LHCN-M2 (cell line): ENCODE measurements around the gene RERE. TPM values are rescaled to one million over a fixed set of nuclear protein-coding genes. Genes with fewer than 3 reads are reported as not detected.

Experiments
- DNase-seq: peaks from one replicate; pipeline ENCODE4 v3.0.0-alpha.2; 2012; ENCODE audit warnings: low read depth
- total RNA-seq: library from RNA; depleted of rRNA; stranded (reverse); fragments of >200 nt; gene quantifications from 2 replicates; pipeline ENCODE4 v1.2.3, GENCODE V29; 2014

The RERE gene
- total RNA-seq, 1 experiment from 2014 or later, result 9.8 TPM

DNA sequence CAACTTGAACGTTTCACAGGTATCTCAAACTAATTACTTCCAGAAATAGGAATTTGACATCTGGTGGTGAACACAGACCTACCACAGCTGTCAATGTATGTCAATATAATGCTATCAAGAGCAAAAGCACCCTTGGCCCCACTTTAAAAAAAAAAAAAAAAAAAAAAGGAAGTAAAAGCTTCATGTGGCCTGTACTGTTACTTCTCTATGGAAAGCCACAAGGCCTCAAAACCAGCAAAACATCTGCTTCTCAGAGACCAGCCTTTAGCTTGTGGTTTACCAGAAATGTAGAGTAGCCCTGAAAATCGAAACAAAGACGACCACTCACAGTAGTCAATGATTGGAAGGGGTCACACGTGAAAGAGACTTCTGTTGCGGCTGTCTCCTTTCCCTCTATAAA lies 389.9 kb downstream of the RERE start:
- DNase-seq, result peak; percentile 59

DNA sequence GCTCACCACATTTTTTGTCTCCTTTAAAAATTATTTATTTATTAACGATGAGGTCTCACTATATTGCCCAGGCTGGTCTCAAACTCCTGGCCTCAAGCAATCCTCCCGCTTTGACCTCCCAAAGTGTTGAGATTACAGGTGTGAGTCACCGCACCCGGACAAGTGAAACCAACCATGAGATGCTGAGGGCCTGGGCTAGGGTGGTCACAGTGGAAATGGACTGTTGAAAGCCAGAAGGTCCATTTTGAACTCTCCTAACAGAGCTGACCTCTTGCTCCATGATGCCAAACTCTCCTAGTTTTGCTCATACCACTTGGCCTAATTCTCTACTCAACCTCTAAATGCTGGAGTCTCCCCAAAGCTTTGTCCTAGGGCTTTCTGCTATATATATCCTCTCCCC lies 390.4 kb downstream of the RERE start:
- no peak for DNase-seq

DNA sequence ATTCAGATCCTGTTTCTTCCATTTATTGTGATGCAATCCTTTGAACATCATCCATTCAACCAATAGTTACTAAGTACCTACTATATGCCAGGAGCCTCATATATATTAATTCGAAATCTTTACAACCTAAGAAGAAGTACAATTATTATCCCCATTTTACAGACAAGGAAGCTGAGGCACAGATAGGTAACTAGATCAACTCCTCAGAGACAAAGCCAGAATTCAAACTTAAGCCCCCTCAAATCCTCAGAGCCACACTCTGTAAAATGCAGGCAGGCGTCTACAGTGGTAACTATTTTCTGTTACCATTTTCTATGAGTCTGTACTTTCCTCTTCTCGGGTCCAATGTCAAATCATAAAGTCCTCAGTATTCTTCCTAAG lies 391.7 kb downstream of the RERE start:
- no peak for DNase-seq

DNA sequence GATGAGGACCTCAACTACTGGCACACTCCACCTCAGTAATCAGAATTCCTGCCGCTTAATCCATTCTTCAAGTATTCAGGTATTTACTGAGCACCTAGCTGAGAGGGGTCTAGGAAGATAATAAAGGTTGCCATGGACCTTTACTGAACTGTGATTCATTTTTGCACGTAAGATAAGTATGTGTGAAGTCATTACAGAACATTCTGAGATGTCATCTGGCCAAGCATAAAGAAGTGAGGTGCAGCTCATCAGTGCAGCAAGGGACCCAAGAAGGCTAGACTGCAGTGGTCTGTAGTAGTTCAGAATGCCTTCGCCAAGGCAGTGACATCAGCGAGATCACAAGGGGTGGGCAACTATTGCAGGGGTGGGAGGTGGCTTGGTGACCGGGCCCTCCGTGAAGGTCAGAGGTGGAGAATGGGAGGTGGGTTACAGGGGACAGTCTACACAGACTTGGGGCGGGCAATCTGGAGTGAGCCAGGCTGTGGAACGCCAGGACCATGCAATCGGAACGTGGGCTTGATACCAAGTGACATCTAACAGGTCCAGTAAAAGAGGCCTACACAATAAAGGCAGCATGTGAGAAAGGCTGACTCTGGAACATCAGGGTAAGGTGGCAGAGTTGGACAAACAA lies 392.2 kb downstream of the RERE start:
- no peak for DNase-seq

DNA sequence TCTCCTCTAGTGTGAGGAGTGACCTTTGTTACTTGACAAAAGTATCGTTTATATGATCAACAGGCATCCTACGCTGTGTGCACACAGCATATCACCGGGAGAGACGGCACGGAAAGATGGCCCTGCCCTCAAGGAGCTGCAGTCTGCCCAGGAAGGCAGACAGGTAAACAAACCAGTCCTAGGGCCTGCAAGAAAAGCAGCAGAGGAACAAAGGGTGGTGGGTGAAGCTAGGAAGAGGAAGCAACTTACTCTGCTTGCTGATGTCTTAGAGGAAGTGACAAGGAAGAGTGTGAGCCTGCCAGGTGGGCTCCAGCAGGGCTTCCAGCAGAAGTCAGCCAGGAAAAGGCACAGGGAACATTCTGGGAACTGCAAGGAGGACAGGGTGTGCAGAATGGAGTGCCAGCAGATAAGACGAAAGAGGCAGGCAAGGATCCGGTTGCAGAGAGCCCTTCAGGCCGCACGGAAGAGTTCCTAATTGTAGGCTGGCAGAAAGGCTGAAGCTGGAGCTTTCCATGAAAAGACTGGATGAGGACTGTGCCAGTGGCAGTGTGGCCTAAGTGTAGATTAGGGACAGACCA lies 392.8 kb downstream of the RERE start:
- no peak for DNase-seq

DNA sequence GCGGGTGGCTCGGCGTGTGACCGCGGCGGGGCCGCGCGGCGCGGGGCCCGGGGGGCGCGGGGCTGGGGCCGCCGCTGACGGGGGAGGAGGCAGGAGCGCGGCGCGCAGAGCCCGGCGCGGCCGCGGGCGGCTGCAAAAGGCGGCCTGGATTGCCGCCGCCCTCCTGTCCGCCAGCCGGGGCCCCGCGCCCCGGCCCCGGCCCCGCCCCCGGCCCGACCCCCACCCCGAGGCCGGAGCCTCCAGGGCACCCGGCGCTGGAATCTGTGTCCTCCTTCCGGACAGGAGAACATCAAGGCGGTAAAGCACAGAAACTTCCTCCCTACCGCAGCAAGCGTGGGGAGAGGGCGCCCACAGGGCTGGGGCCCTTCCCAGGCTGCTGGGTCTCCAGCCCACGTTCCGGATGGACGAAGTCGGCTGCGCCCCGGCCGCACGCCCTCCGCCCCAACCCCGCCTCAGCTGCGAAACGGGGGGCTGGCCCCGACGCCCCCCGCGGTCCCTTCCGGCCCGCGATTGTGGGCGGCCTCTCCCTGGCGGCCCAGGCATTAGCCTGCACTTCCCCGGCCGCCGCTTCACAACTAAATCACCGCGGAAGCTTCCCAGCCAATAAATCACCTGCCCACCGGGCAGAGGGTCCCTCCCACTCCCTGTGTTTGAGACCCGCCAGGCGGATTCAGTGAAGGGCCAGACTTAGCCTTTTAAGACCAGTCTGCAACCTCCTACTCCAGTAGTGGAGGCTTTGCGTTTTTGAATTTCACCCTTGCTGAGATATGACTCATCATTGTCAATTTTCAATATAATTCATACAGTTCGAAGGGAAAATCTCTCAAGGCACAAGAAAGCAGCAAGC lies 393.5 kb downstream of the RERE start:
- peak; percentile 57 for DNase-seq

DNA sequence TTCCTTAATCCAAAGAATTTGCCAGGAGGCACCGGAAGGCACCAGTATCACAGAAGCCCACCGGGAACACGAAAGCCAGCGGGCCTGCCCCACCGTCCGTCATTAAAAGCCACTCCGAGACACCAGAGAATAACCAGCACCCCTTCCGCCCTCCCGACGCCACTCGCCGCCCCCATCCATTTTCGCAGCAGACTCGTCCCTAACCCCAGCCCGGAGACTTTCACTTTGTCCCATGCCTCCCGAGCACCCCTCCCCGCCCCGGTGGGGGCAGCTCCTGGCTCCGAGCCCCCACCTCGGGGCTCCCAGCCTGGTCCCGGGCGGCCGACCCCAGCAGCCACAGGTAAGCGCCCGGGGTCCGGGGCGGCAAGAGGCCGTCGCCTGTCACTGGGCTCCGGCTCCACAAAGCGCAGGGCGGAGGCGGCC lies 394.2 kb downstream of the RERE start:
- no peak for DNase-seq

DNA sequence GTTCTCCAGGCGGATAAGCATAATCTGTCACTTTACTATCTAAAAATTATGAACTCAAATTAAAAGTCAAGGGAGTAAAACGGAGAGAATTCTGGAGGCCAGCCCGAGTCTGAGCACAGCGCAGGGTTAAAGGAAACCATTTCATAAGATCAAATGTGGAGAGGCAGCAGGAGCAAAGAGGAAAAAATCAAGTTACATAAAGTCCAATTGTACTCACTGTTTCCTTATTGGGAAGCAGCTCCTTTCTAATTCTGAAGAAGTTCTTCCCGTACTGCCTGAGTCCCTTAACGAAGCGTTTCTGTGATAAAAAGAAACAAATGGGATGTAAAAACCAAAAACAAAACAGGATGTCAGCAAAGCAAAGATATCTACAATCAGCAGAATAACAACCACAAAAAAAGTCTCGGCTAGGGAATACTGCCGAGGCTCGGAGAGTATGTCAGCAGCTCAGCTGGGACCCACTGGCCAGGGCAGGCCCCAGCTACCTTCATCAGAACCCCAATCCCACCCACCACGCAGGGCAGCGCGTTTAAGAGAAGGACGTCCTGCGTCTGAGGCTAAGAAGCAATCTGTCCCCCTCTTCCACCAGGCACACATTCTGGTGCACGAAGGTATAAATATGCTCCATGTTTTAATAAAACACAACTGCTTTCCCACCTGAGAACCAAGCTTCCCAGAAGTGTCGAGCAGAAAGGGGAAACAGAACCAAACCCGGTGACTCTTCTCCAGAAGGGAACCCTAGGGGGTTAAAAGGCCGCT lies 394.8 kb downstream of the RERE start:
- peak; percentile 43 for DNase-seq

DNA sequence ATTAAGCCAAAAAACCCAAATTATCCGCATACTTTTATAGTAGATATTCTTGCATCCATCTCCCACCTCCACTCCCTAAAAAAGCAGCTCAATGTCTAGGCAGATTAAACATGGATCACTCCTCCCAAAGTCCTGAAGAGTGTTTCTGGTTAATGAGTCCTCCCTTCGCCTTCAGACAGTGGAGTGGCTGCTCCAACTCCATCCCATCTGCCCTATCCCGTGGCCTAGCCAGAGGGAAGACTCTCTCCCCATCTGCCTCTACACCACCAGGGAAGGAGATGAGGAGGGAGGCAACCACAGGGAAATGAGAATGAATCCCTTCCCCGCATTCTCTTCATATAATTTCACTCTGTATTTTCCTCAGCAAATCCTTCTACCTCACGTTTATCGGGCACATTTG lies 395.7 kb downstream of the RERE start:
- DNase-seq, result no peak

DNA sequence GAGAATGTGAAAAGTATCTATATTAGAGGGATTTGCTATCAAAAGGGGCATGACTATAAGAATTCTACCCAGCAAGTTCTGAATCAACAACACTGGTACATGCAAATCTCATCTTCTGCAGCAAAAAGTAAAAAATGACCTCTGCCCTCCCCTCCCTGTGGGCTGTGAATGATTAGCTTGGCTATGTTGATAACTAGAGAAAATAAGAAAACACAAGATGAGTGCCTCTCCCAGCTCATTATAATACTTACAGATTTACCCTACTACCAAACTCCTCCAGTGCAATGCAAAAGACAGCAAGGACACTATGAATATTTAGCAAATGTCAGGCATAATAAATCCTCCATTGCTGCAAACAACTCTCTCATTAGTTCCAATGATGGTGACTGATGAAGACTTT lies 397.1 kb downstream of the RERE start:
- DNase-seq, result no peak

DNA sequence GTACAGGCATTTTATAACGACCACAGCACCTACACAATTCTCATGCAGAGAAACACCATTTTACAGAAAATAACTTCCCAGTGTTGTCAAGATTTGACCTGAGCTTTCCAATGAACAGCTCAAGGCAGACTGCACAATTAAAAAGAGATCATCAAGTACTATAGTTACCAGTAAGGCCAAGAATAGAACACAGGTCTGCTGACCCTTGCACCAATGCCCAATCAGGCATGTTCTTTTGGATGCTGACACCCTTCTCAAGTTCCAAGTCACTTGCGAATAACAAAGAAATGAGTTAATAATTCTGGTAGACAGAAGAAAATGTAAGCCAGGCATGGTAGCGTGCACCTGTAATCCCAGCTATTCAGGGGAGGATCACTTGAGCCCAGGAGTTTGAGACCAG lies 397.6 kb downstream of the RERE start:
- no peak for DNase-seq

DNA sequence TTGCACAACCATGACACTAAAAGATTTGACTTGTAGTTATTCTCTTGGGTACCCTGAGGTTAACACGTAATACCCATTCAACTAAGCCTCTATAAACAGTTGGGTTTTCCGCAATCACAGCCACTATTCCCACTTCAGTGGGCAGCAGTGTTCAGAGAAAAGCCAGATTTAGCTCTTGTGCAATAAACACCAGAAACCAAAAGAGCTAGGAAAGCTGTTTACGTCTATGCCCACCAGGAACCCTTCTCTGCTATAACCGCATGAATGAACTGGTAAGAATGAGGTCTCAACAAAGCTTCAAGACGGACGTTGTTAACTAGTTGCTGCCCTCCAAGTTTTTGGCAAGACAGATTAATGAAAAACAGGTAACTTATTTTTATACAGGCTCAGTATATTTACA lies 398.3 kb downstream of the RERE start:
- DNase-seq, result peak; percentile 40

DNA sequence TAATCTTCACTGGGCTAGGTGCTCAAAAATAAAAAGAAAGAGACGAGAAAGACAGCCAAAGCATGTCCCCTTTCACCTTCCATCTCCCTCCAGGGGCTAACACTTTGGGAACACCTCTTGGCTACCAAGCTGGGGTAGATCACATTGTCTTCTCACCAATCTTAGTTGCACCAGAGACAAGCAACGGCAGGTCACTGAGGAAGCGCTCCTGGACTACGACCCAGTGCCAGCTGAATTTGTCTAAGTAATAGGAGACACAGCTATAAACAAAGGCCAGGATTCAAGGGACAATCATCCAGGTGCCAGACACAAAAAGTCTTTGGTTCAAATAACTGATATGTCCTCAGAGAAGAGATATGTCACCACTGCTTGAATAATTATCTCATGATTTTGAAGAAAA lies 399.1 kb downstream of the RERE start:
- no peak for DNase-seq

DNA sequence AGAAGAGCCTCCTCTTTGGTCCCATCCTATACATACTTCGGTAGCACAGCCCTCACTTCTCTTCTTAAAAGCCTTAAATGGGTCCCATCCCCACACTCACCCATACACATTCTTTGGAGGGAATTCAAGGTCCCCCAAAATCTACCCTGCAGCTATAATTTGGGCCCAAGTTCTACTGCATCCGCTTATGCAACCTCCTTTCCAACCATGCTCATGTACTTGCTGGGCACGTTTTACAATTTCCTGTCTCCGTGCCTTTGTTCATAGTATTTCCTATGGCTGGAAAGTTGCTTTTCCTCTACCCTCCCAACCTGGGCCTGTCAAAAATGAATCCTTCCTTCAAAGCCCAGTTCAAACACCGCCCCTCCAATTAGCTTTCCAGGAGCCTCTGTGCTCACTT lies 399.8 kb downstream of the RERE start:
- DNase-seq, result no peak

DNA sequence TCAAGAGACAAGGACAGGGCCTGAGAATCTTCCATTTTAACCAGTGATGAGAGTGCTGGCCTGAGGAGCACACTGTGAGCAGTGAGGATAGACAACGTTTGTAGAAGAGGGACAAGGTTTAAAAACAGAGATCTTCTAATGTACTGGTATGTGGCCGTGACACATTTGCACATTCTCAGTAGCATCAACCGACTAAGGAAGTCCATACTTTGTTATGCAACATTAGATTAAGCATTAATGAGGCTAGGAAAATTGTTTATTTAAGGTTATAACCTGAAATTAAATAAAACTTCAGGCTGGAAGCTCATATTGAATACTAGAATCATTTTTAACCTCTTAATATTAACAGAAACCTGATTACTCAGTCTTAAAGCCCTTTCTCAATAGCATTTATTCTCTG lies 400.6 kb downstream of the RERE start:
- DNase-seq, result no peak

DNA sequence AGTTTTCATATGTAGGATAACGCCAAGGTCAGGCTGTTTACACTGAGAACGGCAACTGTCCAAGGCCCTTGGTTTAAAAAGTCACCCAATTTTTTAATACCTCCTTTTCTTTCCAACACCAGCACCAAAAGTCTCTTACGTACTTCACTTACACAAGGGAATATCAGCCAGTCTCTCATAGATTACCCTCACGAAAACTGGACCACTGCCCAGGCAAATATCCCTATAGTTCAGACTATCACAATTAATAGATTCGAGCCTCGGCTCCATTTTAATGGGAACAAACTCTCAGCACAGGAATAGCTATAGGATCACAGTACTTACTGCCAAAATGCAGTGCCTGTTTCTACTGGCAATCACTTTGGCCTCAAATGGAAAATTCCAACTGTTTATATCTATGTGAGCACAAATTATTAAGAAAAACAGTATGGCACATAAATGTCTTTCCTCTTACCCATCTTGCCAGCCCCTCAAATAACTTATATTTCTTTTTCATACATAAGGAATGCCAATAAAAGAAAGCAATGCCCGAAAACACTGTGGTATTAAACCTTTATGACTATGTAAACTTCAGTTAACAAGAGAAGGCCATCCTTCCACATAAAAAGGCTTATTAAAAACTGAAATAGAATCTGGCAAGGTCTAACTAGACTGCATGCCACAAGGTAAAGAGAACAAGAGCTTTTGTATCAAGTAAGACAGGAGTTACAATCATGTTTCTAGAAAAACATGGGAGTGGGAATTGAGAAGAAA lies 401.7 kb downstream of the RERE start:
- no peak for DNase-seq

DNA sequence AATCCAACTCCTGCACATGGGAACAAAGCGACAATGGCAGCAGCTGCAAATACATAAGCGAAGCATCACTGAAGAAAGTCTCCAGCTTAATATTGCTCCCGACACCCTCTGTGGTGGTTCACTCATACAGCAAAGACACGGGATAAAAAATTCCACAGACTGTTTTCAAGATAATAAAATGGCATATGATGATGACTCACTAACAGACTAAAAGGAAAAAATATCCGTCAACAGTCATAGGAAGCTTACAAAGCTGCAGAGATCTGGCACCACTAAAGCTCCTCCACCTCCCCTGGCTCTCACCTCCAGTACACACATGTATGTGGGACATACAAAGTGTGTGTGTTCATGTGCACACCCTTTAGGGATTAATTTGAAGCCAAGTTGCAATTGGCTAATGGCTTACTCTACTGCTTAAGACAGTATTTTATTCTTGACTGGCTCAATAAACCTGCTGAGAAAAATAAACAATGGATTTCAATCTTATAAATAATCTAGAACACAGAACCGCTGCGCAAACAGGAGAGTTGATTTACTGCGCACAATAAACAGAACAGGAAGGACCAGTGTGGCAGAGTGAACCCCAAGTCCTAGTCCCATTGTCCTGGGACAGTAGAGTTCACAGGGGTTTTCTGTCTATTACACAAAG lies 405.1 kb downstream of the RERE start:
- DNase-seq, result peak; percentile 97

DNA sequence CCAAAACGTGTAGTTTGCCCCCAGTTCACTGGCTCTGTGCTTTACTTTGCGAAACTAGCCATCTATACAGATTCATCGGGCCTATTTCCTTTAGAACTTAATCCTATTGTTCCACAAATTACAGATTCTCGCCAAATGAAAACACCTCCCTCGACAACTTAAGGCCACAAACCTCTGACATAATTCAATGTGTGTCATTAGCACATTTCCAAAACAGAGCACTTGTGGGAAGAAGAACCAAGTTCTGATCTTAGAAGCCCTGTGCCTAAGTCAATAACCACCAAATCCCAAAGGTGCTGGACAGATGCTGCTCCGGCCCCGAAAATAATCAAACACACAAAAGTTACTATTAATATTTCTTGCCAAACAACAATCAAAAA lies 405.6 kb downstream of the RERE start:
- no peak for DNase-seq

DNA sequence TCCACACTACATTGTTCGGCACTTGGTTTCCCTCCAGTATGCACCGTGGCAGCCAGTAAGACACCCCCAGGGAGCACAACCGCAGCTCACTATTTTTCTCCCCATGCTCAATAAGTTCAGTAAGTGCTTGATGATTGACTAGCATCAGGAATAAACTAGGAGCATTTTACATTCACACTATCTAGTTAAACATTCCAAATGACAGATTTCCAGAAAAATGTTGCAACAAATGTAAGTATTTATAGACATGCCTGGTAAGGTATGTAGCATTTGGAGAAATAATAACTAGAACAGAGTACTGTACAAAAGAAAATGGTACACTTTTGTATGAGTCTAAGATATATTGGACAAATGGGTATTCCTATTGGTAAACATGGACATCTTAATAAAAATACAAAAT lies 406.6 kb downstream of the RERE start:
- no peak for DNase-seq

DNA sequence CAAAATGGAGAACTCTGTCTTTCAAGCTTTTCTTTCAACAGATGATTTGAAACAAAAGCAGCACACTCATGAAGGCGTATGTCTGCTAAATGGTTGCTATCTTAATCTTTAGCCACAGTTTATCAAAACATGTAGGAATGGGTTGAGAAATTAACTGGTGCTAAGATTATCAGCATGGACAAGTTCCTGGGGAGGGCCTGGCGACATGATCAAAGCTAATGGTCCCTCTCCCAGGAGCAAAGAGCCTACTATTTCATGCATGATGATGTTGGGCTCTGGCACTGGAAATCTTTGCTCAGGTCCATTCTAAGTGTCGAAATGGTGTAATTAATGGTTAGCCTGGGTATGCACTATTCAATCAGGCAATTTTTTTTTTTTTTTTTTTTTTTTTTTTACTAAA lies 407.8 kb downstream of the RERE start:
- no peak for DNase-seq

DNA sequence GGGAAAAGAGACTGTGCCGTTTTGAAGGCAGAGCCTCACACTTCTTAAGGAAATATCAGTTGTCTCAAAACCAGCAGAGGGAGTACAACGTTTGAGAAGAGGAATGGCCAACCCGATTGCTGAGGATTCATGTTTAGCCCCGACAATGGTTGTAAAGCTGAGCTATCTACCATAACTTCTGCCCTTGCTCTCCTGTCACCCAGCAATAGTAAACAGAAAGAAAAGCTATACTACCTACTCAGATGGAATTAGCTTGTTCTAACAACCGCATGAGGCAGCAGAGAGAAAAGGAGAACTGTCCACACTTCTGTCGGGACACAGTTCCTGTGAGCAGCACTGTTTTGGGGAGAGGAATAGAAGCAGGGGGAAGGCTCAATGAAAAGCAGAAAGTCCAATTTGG lies 408.3 kb downstream of the RERE start:
- DNase-seq, result peak; percentile 77
